GM12872 (cell line): ENCODE results near the gene LRRC8B.

ENCODE experiments used
- TF ChIP-seq, protein P1 (sequence below): IDR thresholded peaks from 3 replicates; pipeline ENCODE4 v1.5.1; 2011; ENCODE audit warnings: low read depth, mild to moderate bottlenecking, low read length, moderate library complexity; ENCODE audit not compliant: insufficient read depth

Gene LRRC8B

GRCh38 chr1:89516055-89516454 is 8.6 kb upstream of the LRRC8B start:
- TF ChIP-seq, protein P1, sequence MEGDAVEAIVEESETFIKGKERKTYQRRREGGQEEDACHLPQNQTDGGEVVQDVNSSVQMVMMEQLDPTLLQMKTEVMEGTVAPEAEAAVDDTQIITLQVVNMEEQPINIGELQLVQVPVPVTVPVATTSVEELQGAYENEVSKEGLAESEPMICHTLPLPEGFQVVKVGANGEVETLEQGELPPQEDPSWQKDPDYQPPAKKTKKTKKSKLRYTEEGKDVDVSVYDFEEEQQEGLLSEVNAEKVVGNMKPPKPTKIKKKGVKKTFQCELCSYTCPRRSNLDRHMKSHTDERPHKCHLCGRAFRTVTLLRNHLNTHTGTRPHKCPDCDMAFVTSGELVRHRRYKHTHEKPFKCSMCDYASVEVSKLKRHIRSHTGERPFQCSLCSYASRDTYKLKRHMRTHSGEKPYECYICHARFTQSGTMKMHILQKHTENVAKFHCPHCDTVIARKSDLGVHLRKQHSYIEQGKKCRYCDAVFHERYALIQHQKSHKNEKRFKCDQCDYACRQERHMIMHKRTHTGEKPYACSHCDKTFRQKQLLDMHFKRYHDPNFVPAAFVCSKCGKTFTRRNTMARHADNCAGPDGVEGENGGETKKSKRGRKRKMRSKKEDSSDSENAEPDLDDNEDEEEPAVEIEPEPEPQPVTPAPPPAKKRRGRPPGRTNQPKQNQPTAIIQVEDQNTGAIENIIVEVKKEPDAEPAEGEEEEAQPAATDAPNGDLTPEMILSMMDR: no peak

- TF ChIP-seq, protein P1: no peak
Measured at GRCh38 chr1:89518221-89518631, 6.4 kb upstream of the LRRC8B start.

GRCh38 chr1:89519779-89520358 is 4.8 kb upstream of the LRRC8B start:
- TF ChIP-seq, protein P1: peak; percentile 67

GRCh38 chr1:89523572-89524368 is 859 bp upstream of the LRRC8B start:
- TF ChIP-seq, protein P1: no peak

GRCh38 chr1:89525169-89525855 is 683 bp downstream of the LRRC8B start:
- TF ChIP-seq, protein P1: 0 out of 3 replicates have a peak, but pooled peaks have one; percentile 1

DNA sequence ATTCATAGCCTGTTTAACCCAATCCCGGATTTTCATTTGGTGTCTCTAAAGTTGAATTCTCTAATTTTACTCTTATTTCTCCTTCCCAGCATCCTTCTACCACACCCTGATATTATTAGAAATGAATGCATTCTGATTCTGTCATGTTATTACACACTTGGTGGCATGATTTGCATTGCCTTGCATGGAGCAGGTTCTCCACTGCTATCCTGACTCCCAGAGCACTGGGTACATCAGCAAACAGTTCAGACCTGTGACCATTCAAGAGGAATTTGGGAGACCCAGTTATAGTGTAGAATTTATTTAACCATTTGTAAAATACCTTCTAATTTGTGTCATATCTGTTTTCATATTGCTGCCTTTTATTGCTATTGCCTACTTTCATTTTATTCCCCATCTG is 2.6 kb downstream of the LRRC8B start:
- TF ChIP-seq, protein P1: no peak

DNA sequence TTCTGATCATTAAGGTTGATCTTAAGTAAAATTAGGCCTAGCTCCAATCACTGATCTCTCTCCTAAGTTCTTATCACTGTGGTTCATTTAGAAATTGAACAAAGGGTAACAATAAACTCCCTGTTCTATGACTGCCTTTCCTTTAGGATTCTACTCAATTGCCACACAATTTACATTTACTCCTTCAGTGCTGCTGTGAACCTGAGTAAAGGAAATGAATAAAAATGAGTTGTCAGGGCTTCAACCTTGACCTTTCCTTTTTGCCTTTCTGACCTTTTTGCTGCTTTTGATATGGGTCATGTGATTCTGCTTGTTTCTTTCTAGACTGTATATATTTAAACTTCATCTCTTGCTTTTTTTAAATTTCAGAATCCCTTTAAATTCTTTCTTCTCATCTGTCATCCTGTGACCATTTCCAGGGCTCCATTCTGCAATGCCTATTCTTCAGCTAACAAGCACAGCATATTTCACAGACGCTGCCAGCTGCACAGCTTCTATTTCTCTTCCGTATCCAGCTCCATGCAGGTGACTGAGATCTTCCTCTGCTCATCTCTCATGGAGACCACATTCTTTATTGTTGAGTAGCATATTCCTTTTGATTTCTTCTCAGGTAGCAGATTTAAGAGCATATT is 3.2 kb downstream of the LRRC8B start:
- TF ChIP-seq, protein P1: no peak
